Chondrocyte (in vitro differentiated cells): Measurements from ENCODE around the gene COA1. TPM values are rescaled to one million over a fixed set of nuclear protein-coding genes. Genes with fewer than 3 reads are reported as not detected.
"Not testable (repeated sequence)": the region's sequence is repeated elsewhere in the genome, so short reads cannot be mapped to it uniquely, and the experiment has no call there.

Experiments used
- DNase-seq: peaks from one replicate; pipeline ENCODE4 v3.0.0; 2021; ENCODE audit warnings: mixed read lengths, low spot score
- H3K27ac Mint-ChIP-seq: one replicate; pipeline ENCODE4 v1.8.0; 2021; ENCODE audit warnings: mild to moderate bottlenecking, moderate library complexity, mixed read lengths; ENCODE audit not compliant: unreplicated experiment
- H3K27me3 Mint-ChIP-seq: 2 replicates; pipeline ENCODE4 v1.8.0; 2021; ENCODE audit warnings: low read depth, mixed read lengths
- H3K36me3 Mint-ChIP-seq: 2 replicates; pipeline ENCODE4 v1.8.0; 2021; ENCODE audit warnings: low read depth, mixed read lengths
- H3K4me1 Mint-ChIP-seq: 2 replicates; pipeline ENCODE4 v1.8.0; 2021; ENCODE audit warnings: low read depth, mild to moderate bottlenecking, mixed read lengths
- H3K4me3 Mint-ChIP-seq: one replicate; pipeline ENCODE4 v1.8.0; 2021; ENCODE audit warnings: mild to moderate bottlenecking, moderate library complexity, mixed read lengths; ENCODE audit not compliant: unreplicated experiment
- H3K9me3 Mint-ChIP-seq: 2 replicates; pipeline ENCODE4 v1.8.0; 2021; ENCODE audit warnings: low read depth, mixed read lengths
- total RNA-seq: library from RNA; stranded (reverse); gene quantifications from 3 replicates; pipeline ENCODE4 v1.2.1, GENCODE V29; 2021
- TF ChIP-seq, protein P1 (sequence below): fragments of 200-600 bp; sonication (generic); IDR thresholded peaks from 2 replicates; pipeline ENCODE4 v1.5.0; 2021; ENCODE audit warnings: antibody characterized with exemption, mild to moderate bottlenecking, moderate library complexity

COA1 gene
- total RNA-seq, 1 donor from 2014 or later = 33.5 TPM

- Mint-ChIP-seq H3K9me3 (no peaks in the 10 kb centered on the region), H3K27me3 (no peaks in the 10 kb centered on the region), H3K4me1 (peaks cover 12% of the 10 kb centered on the region), H3K36me3 (no peaks in the 10 kb centered on the region), H3K4me3 (no peak overlapping the region), H3K27ac (no peak overlapping the region)
- no peak for DNase-seq
- TF ChIP-seq, protein P1, sequence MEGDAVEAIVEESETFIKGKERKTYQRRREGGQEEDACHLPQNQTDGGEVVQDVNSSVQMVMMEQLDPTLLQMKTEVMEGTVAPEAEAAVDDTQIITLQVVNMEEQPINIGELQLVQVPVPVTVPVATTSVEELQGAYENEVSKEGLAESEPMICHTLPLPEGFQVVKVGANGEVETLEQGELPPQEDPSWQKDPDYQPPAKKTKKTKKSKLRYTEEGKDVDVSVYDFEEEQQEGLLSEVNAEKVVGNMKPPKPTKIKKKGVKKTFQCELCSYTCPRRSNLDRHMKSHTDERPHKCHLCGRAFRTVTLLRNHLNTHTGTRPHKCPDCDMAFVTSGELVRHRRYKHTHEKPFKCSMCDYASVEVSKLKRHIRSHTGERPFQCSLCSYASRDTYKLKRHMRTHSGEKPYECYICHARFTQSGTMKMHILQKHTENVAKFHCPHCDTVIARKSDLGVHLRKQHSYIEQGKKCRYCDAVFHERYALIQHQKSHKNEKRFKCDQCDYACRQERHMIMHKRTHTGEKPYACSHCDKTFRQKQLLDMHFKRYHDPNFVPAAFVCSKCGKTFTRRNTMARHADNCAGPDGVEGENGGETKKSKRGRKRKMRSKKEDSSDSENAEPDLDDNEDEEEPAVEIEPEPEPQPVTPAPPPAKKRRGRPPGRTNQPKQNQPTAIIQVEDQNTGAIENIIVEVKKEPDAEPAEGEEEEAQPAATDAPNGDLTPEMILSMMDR = no peak
Observed at GRCh38 chr7:43716598-43716997, 12.7 kb downstream of the COA1 start.

- not testable (repeated sequence) for H3K4me1 Mint-ChIP-seq, H3K9me3 Mint-ChIP-seq, H3K27me3 Mint-ChIP-seq, DNase-seq, H3K27ac Mint-ChIP-seq, H3K4me3 Mint-ChIP-seq, H3K36me3 Mint-ChIP-seq
Observed at GRCh38 chr7:43715966-43716365, 13.4 kb downstream of the COA1 start.

GRCh38 chr7:43711503-43711902 lies 17.8 kb downstream of the COA1 start:
- peaks cover 3% of the 10 kb centered on the region for H3K36me3 Mint-ChIP-seq
- peaks cover 7% of the 10 kb centered on the region for H3K9me3 Mint-ChIP-seq
- no peaks in the 10 kb centered on the region for H3K27me3 Mint-ChIP-seq
- no peak for DNase-seq
- H3K4me3 Mint-ChIP-seq = no peak overlapping the region
- TF ChIP-seq, protein P1 = no peak
- H3K4me1 Mint-ChIP-seq = no peaks in the 10 kb centered on the region
- no peak overlapping the region for H3K27ac Mint-ChIP-seq

DNA sequence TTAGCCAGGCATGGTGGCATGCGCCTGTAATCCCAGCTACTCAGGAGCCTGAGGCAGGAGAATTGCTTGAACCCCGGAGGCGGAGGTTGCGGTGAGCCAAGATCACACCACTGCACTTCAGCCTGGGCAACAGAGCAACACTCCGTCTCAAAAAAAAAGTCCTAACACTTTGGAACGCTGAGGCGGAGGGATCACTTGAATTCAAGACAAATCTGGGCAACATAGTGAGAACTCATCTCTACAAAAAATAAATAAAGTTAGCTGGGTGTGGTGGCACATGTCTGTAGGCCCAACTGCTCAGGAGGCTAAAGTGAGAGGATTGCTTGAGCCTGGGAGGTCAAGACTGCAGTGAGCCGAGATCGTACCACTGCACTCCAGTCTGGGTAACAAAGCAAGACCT lies 21.3 kb downstream of the COA1 start:
- H3K27me3 Mint-ChIP-seq, DNase-seq, H3K36me3 Mint-ChIP-seq, H3K4me3 Mint-ChIP-seq, H3K9me3 Mint-ChIP-seq, H3K27ac Mint-ChIP-seq, H3K4me1 Mint-ChIP-seq: not testable (repeated sequence)

- DNase-seq = no peak
- Mint-ChIP-seq H3K9me3 (peaks cover 5% of the 10 kb centered on the region), H3K27ac (no peak overlapping the region), H3K4me3 (no peak overlapping the region), H3K36me3 (peaks cover 3% of the 10 kb centered on the region), H3K27me3 (no peaks in the 10 kb centered on the region), H3K4me1 (peaks cover 17% of the 10 kb centered on the region)
- TF ChIP-seq, protein P1 = no peak
Observed at GRCh38 chr7:43703573-43703972, 25.8 kb downstream of the COA1 start.

GRCh38 chr7:43702974-43703373 lies 26.3 kb downstream of the COA1 start:
- Mint-ChIP-seq H3K27ac (no peak overlapping the region), H3K27me3 (no peaks in the 10 kb centered on the region), H3K4me1 (peaks cover 17% of the 10 kb centered on the region), H3K9me3 (no peaks in the 10 kb centered on the region), H3K36me3 (peaks cover 1% of the 10 kb centered on the region), H3K4me3 (no peak overlapping the region)
- TF ChIP-seq, protein P1 = no peak
- no peak for DNase-seq
